ENCODE measurements around the gene OR8B3.

The OR8B3 gene

DNA sequence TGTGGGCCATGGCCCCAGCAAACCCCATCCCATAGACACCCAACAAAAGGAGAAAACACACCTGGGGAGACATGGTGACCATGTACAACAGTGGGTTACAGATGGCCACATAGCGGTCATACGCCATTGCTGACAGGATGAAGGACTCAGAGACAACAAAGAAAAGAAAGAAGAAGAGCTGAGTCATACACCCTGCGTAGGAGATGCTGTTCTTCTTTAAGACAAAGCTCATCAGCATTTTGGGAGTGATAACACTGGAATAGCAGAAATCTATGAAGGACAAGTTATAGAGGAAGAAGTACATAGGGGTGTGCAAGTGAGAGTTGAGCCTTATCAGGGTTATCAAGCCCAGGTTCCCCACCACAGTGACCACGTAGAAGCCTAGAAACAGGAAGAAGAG, 41.8 kb upstream of the OR8B3 start:
- no peak for TF ChIP-seq CTCF (IDR thresholded peaks at IDR 0.05)

- no peak for TF ChIP-seq CTCF (IDR thresholded peaks at IDR 0.05)
These were observed 35.9 kb upstream of the OR8B3 start for GRCh38 chr11:124434699-124435098.

DNA sequence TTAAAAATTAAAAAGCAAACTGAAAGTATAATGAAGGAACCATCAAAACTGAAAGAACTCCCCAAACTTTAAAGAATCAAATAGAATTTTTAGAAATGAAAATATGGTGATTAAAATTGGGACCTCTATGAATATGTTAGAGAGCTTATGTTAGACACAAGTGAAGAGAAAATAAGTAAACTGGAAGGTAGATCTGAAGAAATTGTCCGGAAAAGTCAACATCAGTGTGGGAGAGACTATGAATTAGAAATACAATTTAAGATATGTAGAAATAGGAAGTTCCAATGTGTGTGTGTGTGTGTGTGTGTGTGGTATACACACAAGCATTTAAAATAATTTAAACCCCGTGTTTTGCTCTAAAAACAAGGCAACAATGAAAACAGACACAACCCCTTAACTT, 30.8 kb upstream of the OR8B3 start:
- no peak for TF ChIP-seq CTCF (IDR thresholded peaks at IDR 0.05)

- no peak for TF ChIP-seq CTCF (IDR thresholded peaks at IDR 0.05)
These were observed 25.6 kb upstream of the OR8B3 start, which contains the start of gene OR8B4 for GRCh38 chr11:124424384-124424921. Gene OR8B4 (minus strand): TSS chr11:124424871. CDS start chr11:124424871, 0 bp downstream.

- TF ChIP-seq CTCF (IDR thresholded peaks at IDR 0.05) = no peak
These were observed 22.2 kb upstream of the OR8B3 start for GRCh38 chr11:124421043-124421442.

- TF ChIP-seq CTCF (IDR thresholded peaks at IDR 0.05) = peak; percentile 78
These were observed 16.6 kb upstream of the OR8B3 start for GRCh38 chr11:124415356-124415923.

DNA sequence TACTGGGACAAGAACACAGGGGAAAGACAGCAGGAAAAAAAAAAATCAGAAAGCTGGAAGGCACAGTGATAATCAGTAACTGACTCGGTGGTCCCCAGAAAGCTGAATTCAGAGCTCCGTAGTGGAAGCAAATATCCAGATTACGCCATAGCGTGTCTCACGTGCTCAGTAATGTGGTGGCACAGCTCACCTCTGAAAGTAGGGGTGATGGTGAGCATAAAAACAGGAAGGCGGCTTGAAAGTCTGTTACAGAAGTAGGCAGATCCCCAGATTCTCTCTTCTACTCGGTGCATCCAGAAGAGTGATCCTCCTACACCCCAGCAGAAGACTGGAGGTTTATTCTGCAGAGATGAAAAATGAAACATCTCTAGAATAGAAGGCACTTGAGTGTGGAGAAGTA, 11.1 kb upstream of the OR8B3 start:
- no peak for TF ChIP-seq CTCF (IDR thresholded peaks at IDR 0.05)

- no peak for TF ChIP-seq CTCF (IDR thresholded peaks at IDR 0.05)
These were observed 6.8 kb upstream of the OR8B3 start for GRCh38 chr11:124405581-124405980.

All from LNCAP (cell line).